Suppressor macrophage treated with lipopolysaccharide for 4 hours (primary cell): ENCODE measurements around the gene BAHCC1.

Experiments used
- DNase-seq: peaks from one replicate; pipeline ENCODE4 v3.0.0-alpha.2; 2020

BAHCC1 gene

DNA sequence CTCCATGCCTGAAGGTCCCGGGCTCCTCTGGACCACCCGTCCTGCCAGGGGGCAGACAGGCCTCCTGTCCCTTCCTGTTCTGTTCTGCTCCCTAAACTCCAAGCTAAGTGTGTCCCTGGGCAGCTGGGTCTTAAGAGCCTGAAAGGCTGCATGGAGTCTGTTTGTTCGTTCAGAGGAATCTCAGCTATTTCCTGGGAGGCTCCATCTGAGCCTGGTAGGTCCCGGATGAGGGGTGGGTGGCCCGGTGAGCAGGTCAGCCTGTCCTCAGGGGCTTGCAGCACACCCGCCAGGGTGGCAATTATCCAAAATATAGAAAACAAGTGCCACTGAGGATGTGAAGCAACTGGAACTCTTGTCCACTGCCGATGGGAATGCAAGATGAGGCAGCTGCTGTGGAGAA is 104.8 kb downstream of the BAHCC1 start:
- no peak for DNase-seq

DNA sequence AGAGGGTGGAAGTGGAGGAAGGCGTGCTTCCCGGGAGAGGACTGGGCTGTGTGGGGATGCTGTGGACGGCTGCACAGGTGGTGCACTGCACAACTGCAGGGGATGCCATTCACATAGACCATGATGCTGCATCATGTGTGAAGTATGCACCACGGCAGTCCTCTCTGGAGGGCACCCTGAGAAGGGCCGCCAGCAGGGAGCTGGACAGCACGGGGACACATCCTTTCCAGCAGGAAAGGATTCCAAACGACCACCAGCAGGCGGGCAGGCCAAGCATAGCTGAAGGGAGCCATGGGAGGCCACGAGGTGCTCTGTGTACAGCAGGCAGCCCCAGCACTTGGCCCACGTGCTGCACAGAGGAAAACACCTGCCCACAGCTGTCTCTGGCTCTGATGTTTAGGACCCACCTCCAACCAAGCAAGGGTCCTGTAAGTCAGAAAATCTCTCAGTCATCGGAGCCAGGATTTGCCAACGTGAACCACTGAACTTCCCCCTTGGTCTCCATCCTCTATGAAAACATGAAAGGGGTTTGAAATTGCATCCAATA is 107.3 kb downstream of the BAHCC1 start:
- DNase-seq = no peak

DNA sequence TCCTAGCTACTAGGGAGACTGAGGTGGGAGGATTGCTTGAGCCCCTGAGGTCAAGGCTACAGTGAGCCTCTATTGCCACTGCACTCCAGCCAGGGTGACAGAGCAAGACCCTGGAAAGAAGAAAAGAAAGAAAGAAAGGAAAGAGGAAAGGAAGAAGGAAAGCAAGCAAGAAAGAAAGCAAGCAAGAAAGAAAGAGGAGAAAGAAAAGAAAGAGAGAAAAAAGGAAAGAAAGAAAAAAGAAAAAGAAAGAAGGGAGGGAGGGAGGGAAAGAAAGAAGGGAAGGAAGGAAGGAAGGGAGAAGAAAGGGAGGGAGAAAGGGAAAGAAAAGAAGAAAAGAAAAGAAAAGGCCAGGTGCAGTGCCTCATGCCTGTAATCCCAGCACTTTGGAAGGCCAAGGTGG is 108.4 kb downstream of the BAHCC1 start:
- no peak for DNase-seq

GRCh38 chr17:81508639-81509206 is 113.5 kb downstream of the BAHCC1 start:
- no peak for DNase-seq

DNA sequence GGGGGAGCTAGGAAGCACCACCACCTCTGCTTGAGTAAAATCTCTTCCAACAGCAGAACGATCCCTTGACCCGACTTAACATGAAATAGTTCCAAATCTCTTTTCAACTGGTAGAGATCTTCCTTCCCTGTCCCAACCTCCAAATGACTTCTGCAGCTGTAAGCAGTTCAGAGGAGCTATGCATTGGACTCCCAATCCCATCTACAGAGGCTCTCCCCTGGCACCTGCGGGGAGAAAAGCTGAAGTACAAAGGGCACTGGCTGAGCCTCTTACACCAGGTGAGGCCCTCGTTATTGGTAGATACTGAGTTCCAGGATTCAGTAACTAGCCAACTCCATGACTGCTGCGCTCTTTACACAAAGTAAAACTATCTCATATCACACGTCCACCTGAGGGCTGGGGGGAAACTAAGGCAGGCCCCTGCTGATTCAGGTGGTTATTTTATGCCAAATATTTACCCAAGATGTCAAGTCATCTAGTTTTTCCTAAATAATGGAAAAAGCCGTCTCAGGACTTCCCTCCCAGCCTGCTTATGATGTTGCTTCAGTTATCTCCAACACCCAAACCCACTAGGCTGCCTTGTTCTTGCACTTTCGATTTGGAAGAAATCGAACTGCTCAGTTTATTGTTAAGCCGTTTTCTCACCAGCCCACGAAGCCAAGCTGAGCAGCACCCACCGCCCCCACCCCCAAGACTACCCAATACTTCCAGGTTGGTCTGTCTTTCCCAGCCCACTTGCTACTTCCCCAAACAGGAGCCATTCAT is 114.1 kb downstream of the BAHCC1 start:
- peak; percentile 75 for DNase-seq

DNA sequence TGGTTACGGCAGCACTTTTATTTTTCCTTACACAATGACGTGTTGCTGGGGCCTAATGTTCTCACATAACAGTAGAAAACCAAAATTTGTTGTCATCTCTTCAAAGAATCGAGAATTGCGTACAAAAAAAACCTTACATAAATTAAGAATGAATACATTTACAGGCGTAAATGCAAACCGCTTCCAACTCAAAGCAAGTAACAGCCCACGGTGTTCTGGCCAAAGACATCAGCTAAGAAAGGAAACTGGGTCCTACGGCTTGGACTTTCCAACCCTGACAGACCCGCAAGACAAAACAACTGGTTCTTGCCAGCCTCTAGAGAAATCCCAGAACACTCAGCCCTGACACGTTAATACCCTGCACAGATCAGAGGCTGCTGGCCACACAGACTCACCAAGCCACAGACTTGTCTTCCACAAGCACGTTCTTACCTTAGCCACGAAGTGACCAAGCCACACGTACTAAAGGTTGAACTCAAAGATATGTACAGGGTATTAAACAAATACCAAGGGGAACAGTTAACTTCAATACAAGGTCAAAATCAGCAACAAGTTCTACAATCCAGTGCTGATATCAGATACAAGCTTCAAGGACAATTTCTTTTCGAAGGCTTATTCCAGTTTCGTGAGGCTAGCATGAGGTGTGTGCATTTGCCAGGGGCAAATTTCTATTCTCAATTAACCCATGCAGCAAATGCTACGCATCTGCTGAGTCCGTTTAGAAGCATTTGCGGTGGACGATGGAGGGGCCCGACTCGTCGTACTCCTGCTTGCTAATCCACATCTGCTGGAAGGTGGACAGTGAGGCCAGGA is 114.9 kb downstream of the BAHCC1 start:
- DNase-seq = peak; percentile 32

- peak; percentile 35 for DNase-seq
These were observed 115.7 kb downstream of the BAHCC1 start for GRCh38 chr17:81510785-81511553.

GRCh38 chr17:81511554-81511803 is 116.2 kb downstream of the BAHCC1 start:
- DNase-seq = no peak

- DNase-seq = peak; percentile 51
These were observed 116.7 kb downstream of the BAHCC1 start for GRCh38 chr17:81511804-81512561.

DNA sequence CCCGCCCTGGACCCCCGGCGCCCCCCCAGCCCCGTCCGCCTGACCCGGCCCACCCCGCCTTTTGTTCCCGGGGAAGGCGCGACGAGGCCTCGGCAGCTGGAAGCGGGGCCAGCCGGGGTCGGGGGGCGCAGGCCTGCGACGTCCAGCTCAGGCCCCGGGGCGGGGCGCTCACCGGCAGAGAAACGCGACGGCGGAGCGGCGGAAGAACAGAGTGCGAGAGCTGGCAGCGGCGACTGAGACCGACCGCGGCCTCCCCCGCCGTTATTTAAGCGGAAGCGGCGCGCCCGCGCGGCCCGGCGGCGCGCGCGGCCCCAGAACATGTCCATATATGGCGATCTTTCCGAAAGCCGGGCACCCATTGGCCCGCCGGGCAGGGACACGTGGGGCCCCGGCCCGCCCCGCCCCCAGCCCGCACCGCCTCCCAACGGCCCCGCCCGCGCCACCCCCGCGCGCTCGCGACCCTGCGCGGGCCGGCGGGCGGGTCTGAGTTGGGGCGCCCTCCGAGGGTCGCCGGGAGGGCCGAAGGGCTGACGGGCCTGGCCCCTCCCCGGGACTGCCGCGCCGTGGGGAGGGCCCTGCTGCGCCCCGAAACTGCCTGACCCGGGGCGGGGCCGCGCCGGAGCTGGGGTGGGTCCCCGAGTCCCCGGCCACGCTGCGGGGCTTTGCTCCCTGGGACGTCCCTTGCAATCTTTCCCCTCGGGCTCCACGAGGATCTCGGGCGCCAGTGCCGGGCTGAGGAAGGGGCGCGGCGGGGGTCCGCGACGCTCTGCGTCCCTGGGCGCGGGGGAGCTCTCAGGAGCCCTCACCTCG is 117.5 kb downstream of the BAHCC1 start, which contains the start of gene ACTG1:
Gene ACTG1, minus strand, starts transcription at position 238 of the 810 bp plus-strand sequence. CDS start 445 bp downstream, outside the sequence.
- DNase-seq = peak; percentile 97

DNA sequence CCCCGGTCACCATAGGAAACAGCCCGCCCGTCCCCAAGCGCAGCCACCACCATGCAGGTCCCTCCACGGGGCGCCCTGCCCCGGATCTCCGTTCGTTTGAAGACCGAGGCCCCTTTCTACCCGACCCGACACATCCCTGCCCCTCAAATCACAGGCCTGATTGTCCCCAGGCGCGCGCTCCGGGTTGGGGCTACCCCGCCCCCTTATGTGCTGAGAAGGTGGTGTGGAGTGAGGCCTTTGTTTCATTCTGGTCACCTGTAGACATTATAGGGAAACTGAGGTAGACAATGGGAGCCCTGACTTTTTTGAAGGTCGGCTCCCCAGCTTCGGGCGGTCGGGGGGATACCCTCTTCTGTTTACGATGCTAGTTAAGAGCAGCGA is 118.1 kb downstream of the BAHCC1 start:
- DNase-seq = peak; percentile 53

- DNase-seq = peak; percentile 64
These were observed 118.7 kb downstream of the BAHCC1 start for GRCh38 chr17:81513753-81514488.

GRCh38 chr17:81514489-81514738 is 119.2 kb downstream of the BAHCC1 start:
- DNase-seq = no peak

DNA sequence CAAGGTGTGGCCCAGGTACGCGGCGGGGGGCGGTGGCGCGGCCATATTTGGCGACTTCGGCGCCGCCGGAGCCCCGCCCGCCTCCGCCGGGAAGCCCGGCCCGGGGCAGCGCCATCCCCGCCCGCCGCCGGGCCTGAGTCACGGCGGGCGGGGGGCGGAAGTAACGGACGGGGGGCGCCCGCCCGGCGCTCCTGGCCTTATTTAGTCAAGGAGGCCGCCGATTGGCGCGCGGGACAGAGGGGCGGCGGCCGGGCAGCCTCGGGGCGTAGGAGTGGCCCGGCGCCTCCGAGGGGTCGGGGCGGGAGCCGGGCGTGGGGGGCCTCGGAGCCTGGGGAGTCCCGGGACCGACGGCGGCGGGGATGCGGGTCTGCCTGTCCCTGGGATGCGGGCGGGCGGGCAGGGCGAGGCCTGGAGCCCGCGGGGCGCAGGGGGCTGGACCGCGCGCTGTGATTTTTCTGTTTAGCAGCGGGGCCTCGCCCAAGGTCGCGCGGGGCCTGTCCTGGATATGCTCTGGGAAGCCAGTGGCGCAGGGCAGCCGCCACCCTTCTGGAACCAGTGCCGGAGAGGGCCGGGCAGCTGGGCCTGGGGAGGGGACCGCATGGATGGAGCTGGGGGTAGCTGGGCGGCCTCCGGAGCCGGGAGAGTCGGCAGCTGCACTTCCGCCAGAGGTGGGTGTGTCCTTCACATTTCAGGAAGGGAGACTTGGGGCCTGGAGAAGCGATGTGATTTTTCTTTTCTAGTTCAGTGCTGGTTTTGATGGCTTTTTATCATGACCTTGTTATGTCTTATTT is 119.7 kb downstream of the BAHCC1 start:
- peak; percentile 81 for DNase-seq

DNA sequence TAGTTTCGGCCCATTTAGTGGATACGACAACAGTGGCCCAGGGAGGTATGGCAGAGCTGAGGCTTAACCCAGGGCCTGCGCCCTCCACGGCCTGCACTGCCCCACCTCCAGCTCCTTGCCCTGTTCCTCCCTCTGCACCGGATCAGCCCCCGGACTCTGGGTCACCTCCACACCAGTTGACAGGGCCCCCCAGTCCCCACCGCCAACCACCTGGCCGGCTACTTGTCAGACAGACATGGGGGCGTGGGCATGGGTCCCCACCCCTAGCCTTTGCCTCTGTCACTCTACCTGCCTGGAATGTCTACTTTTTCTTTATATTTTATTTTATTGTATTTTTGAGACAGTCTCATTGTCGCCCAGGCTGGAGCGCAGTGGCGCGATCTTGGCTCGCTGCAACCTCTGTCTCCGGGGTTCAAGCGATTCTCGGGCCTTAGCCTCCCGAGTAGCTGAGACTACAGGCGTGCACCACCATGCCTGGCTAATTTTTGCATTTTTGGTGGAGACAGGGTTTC is 120.3 kb downstream of the BAHCC1 start:
- DNase-seq = no peak
